Endothelial cell of umbilical vein (primary cell): Measurements from ENCODE around the gene DBI. TPM values are rescaled to one million over a fixed set of nuclear protein-coding genes. Genes with fewer than 3 reads are reported as not detected.

Source experiments
- BruUV-seq: library from RNA; stranded (reverse); fragments of 400-500 nt; replicated peaks from 2 replicates; lab custom pipeline; 2021; lab: Mats Ljungman, UMichigan
- CTCF ChIA-PET: fragments of 300-600, 350-600 bp; sonication (Branson Sonifier 250); formaldehyde crosslinking; loops from one replicate; lab custom pipeline; 2021; ENCODE audit warnings: antibody characterized with exemption, inconsistent platforms; lab: Charles Lee
- POLR2A ChIA-PET: fragments of 300-600, 350-600 bp; sonication (Branson Sonifier 250); formaldehyde crosslinking; loops from one replicate; lab custom pipeline; 2021; ENCODE audit warnings: antibody characterized with exemption, inconsistent platforms; lab: Charles Lee
- DNase-seq: peaks from one replicate; pipeline ENCODE4 v3.0.0-alpha.2; 2011; ENCODE audit warnings: low read depth, low spot score
- FAIRE-seq: peaks from 2 replicates; lab custom pipeline; 2011; peaks lifted over from hg19 to GRCh38; lab: Jason Lieb, UNC
- H2AFZ ChIP-seq: 2 replicates; pipeline ENCODE4 v1.6.0; 2012; ENCODE audit warnings: low read depth, low read length, control low read depth, inconsistent platforms
- H3K27ac ChIP-seq: 2 replicates; pipeline ENCODE4 v1.5.1; 2011; ENCODE audit warnings: low read depth, mild to moderate bottlenecking, control low read depth, low read length, moderate library complexity; ENCODE audit not compliant: insufficient read depth
- H3K27me3 ChIP-seq, 2 experiments: 2 replicates each; pipeline versions ENCODE4 v1.6.0 to v1.6.1; 2011; ENCODE audit warnings: low read length in 2 of 2, mixed read lengths in 1 of 2; ENCODE audit not compliant: control insufficient read depth in 2 of 2, insufficient read depth in 2 of 2
- H3K36me3 ChIP-seq, 2 experiments: 2 replicates in 1 of 2; 3 replicates in 1 of 2; pipeline ENCODE4 v1.5.1; 2011; ENCODE audit warnings: low read length in 2 of 2, mild to moderate bottlenecking in 1 of 2, moderate library complexity in 1 of 2; ENCODE audit not compliant: control insufficient read depth in 2 of 2, insufficient read depth in 2 of 2; ENCODE audit errors: extremely low read depth in 1 of 2
- H3K4me1 ChIP-seq: 3 replicates; pipeline ENCODE4 v1.5.1; 2011; ENCODE audit warnings: mild to moderate bottlenecking, low read length; ENCODE audit not compliant: control insufficient read depth, insufficient read depth; ENCODE audit errors: extremely low read depth
- H3K4me2 ChIP-seq: 2 replicates; pipeline ENCODE4 v1.6.1; 2011; ENCODE audit warnings: low read length, control low read depth, mixed read lengths; ENCODE audit not compliant: insufficient read depth
- H3K4me3 ChIP-seq, 3 experiments: fragments of 200-600 bp in 1 of 3; sonication (generic), shearing (Covaris generic) in 1 of 3; replicated peaks in 1 of 3; 2 replicates each; pipeline ENCODE4 v1.5.1; 2011 to 2016; ENCODE audit warnings: control low read depth in 3 of 3, low read length in 3 of 3, mild to moderate bottlenecking in 2 of 3, inconsistent platforms in 1 of 3, low read depth in 1 of 3, moderate library complexity in 1 of 3; ENCODE audit not compliant: insufficient read depth in 1 of 3
- H3K79me2 ChIP-seq: 2 replicates; pipeline ENCODE4 v1.6.0; 2012; ENCODE audit warnings: low read length, inconsistent platforms; ENCODE audit not compliant: control insufficient read depth, insufficient read depth
- H3K9ac ChIP-seq: replicated peaks from 2 replicates; pipeline ENCODE3; 2011; ENCODE audit warnings: low read length, control low read depth; ENCODE audit not compliant: insufficient read depth; ENCODE audit errors: extremely low read depth
- H3K9me1 ChIP-seq: replicated peaks from 3 replicates; pipeline ENCODE4 v1.6.0; 2011; ENCODE audit warnings: mild to moderate bottlenecking, low read length; ENCODE audit not compliant: control insufficient read depth, insufficient read depth; ENCODE audit errors: extremely low read depth
- H3K9me3 ChIP-seq: replicated peaks from 2 replicates; pipeline ENCODE4 v1.5.1; 2012; ENCODE audit warnings: low read length, inconsistent platforms; ENCODE audit not compliant: control insufficient read depth, insufficient read depth
- H4K20me1 ChIP-seq: replicated peaks from 2 replicates; pipeline ENCODE3; 2011; ENCODE audit warnings: mild to moderate bottlenecking, low read length; ENCODE audit not compliant: control insufficient read depth, insufficient read depth; ENCODE audit errors: extremely low read depth
- CTCF ChIP-seq, 2 donors: IDR thresholded peaks; 1 replicate in 1 of 2; 2 replicates in 1 of 2; pipeline ENCODE4 v1.5.1; 2011; ENCODE audit warnings: low read length in 2 of 2, mild to moderate bottlenecking in 2 of 2, moderate library complexity in 2 of 2, control low read depth in 1 of 2, inconsistent platforms in 1 of 2, low read depth in 1 of 2; ENCODE audit not compliant: insufficient read depth in 1 of 2; ENCODE audit errors: extremely low read depth in 1 of 2
- EZH2 ChIP-seq: IDR thresholded peaks from 2 replicates; pipeline ENCODE4 v1.6.1; 2012; ENCODE audit warnings: borderline replicate concordance, low read depth, mild to moderate bottlenecking, moderate library complexity, low read length, inconsistent platforms; ENCODE audit not compliant: severe bottlenecking
- FOS ChIP-seq: IDR thresholded peaks from 2 replicates; pipeline ENCODE4 v1.6.1; 2011; ENCODE audit warnings: mild to moderate bottlenecking, low read length, moderate library complexity, borderline replicate concordance; ENCODE audit not compliant: insufficient read depth
- GATA2 ChIP-seq: IDR thresholded peaks from 2 replicates; pipeline ENCODE4 v1.7.0; 2011; ENCODE audit warnings: low read depth, mild to moderate bottlenecking, moderate library complexity, mixed read lengths, low read length; ENCODE audit not compliant: insufficient read length, insufficient read depth
- JUN ChIP-seq: IDR thresholded peaks from 2 replicates; pipeline ENCODE4 v1.6.1; 2011; ENCODE audit warnings: borderline replicate concordance, low read depth; ENCODE audit not compliant: insufficient read length, insufficient read depth
- MAX ChIP-seq: IDR thresholded peaks from 2 replicates; pipeline ENCODE4 v1.6.1; 2011; ENCODE audit not compliant: insufficient read depth, insufficient read length
- MYC ChIP-seq: IDR thresholded peaks from one replicate; pipeline ENCODE4 v1.6.1; 2011; ENCODE audit warnings: mild to moderate bottlenecking, low read depth, low read length
- POLR2AphosphoS5 ChIP-seq: IDR thresholded peaks from 2 replicates; pipeline ENCODE4 v1.6.1; 2012; ENCODE audit warnings: low read depth, mild to moderate bottlenecking, control low read depth, low read length, moderate library complexity; ENCODE audit not compliant: insufficient read depth
- dilution Hi-C: fragments of 300-500 bp; cut with MboI; formaldehyde crosslinking; loops from one replicate; pipeline ENCODE4 v1.15.0; 2019; ENCODE audit warnings: low sequenced_read_pairs; ENCODE audit not compliant: extremely low pct_ligation_motif_present
- intact Hi-C: fragments of 100-400 bp; cut with micrococcal nuclease; formaldehyde crosslinking; loops from one replicate; pipeline ENCODE4 v1.10.0; 2022
- polyA plus RNA-seq, 4 experiments: library from polyadenylated mRNA; depleted of rRNA in 3 of 4; stranded (reverse) in 3 of 4; unstranded in 1 of 4; fragments of >200 nt; gene quantifications; 2 replicates each; pipeline versions ENCODE4 v1.2.1 to v1.2.3, GENCODE V29; 2011 to 2012; ENCODE audit warnings: missing spikeins in 1 of 4
- total RNA-seq: library from RNA; stranded (reverse); gene quantifications from 2 replicates; pipeline ENCODE4 v1.2.3, GENCODE V29; 2021

The DBI gene
- total and polyA plus RNA-seq, 2 donors (not counting 3 experiments of a cell fraction or from before 2014, with no cell fraction given), result 214 to 233 TPM

- no peak for FAIRE-seq
- CTCF ChIA-PET, result interaction anchor here (8.6 kb wide), 1 partner anchor 67 kb away, joined by 151 read pairs; no protein-coding TSS in a partner anchor
Observed at GRCh38 chr2:119408221-119408619, 41.4 kb downstream of the DBI start.

DNA sequence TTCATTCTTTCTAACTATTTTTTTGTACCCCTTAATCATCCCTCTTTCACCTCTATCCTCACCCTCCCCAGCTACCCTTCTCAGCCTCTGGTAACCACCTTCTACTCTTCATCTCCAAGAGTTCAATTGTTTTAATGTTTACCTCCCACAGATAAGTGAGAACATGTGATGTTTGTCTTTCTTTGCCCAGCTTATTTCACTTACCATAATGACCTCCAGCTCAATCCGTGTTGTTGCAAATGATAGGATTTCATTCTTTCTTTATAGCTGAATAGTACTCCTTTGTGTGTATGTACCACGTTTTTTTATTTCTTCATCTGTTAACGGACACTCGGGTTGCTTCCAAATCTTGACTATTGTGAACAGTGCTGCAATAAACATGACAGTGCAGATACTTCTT, 42.7 kb downstream of the DBI start:
- no peaks in the 10 kb centered on the region for H3K79me2 ChIP-seq
- dilution Hi-C loops (no loop called here), intact Hi-C loops (loop anchor here (5.0 kb wide), 1 partner anchor 253 kb away; no protein-coding TSS in a partner anchor)
- no peak overlapping the region for H3K4me2 ChIP-seq
- CTCF ChIA-PET, result interaction anchor here (0.7 to 8.6 kb wide), 6 partner anchors 43 to 231 kb away, joined by 3 to 151 read pairs (median 3); no protein-coding TSS in a partner anchor
- H3K36me3 ChIP-seq, result no peaks in the 10 kb centered on the region
- no peaks in the 10 kb centered on the region for H3K4me1 ChIP-seq
- POLR2A ChIA-PET, result no interaction called here
- H3K27me3 ChIP-seq, result peaks cover 9 to 10% of the 10 kb centered on the region in 2 experiments
- no peak overlapping the region for H3K4me3 ChIP-seq
- BruUV-seq, result no TSS peak
- no peak overlapping the region for H2AFZ ChIP-seq
- TF ChIP-seq CTCF (IDR thresholded peaks at IDR 0.05; ENCODE audit: extremely low read depth in 1 of 2, insufficient read depth in 1 of 2, low read depth in 1 of 2, low read length in 2 of 2), result no peak
- TF ChIP-seq FOS, result no peak
- TF ChIP-seq JUN, result no peak
- TF ChIP-seq POLR2AphosphoS5, result no peak
- TF ChIP-seq MAX, result no peak
- no peak for TF ChIP-seq MYC
- TF ChIP-seq EZH2, result no peak
- no peaks in the 10 kb centered on the region for H3K9me3 ChIP-seq
- DNase-seq, result no peak
- no peaks in the 10 kb centered on the region for H3K9me1 ChIP-seq
- H4K20me1 ChIP-seq, result no peaks in the 10 kb centered on the region
- no peak overlapping the region for H3K27ac ChIP-seq
- FAIRE-seq, result no peak
- H3K9ac ChIP-seq, result no peak overlapping the region

More at GRCh38 chr2:119408221-119408619, 41.4 kb downstream of the DBI start:
- Histone ChIP-seq H3K27ac (no peak overlapping the region), H3K4me3 (no peak overlapping the region), H3K79me2 (no peaks in the 10 kb centered on the region), H3K9me3 (no peaks in the 10 kb centered on the region), H3K9ac (no peak overlapping the region), H3K27me3 (peaks cover 5 to 6% of the 10 kb centered on the region in 2 experiments), H4K20me1 (no peaks in the 10 kb centered on the region), H2AFZ (no peak overlapping the region), H3K36me3 (no peaks in the 10 kb centered on the region), H3K4me1 (no peaks in the 10 kb centered on the region), H3K9me1 (no peaks in the 10 kb centered on the region), H3K4me2 (no peak overlapping the region)
- dilution Hi-C loops, result no loop called here
- POLR2A ChIA-PET, result no interaction called here
- no peak for DNase-seq
- TF ChIP-seq GATA2, result no peak
- TF ChIP-seq JUN, result no peak
- TF ChIP-seq POLR2AphosphoS5, result no peak
- TF ChIP-seq FOS, result no peak
- intact Hi-C loops, result loop anchor here (5.0 kb wide), 1 partner anchor 254 kb away; no protein-coding TSS in a partner anchor
- no TSS peak for BruUV-seq
